PC-9 (cell line): Measurements from ENCODE around the gene ANKAR. TPM values are rescaled to one million over a fixed set of nuclear protein-coding genes. Genes with fewer than 3 reads are reported as not detected.

Experiments
- BruUV-seq: library from RNA; stranded (reverse); fragments of 400-500 nt; replicated peaks from 2 replicates; lab custom pipeline; 2021; lab: Mats Ljungman, UMichigan
- CTCF ChIA-PET: fragments of 300-600 bp; sonication (Branson Sonifier 250); formaldehyde crosslinking; loops from one replicate; lab custom pipeline; 2022; ENCODE audit warnings: antibody characterized with exemption; lab: Charles Lee
- POLR2A ChIA-PET: fragments of 300-600 bp; sonication (Branson Sonifier 250); formaldehyde crosslinking; loops from one replicate; lab custom pipeline; 2022; ENCODE audit warnings: antibody characterized with exemption; ENCODE audit not compliant: unreplicated experiment; lab: Charles Lee
- DNase-seq, 2 experiments: peaks; one replicate each; pipeline versions ENCODE4 v3.0.0 to v3.0.0-alpha.2; 2015 to 2022; ENCODE audit warnings: mixed read lengths in 1 of 2
- H2AFZ ChIP-seq: fragments of 200-600 bp; sonication (generic); 2 replicates; pipeline ENCODE4 v1.8.1; 2017; ENCODE audit warnings: antibody characterized with exemption
- H3F3A ChIP-seq: fragments of 200-600 bp; sonication (generic); 2 replicates; pipeline ENCODE4 v1.8.1; 2017; ENCODE audit warnings: antibody characterized with exemption, mild to moderate bottlenecking, low read depth; ENCODE audit not compliant: insufficient read depth
- H3K27ac ChIP-seq: fragments of 200-600 bp; sonication (generic); 2 replicates; pipeline ENCODE4 v1.6.1; 2016; ENCODE audit warnings: mixed run types
- H3K27me3 ChIP-seq: fragments of 200-600 bp; sonication (generic); 2 replicates; pipeline ENCODE4 v1.6.1; 2016; ENCODE audit warnings: low read depth, mixed run types; ENCODE audit not compliant: insufficient read depth
- H3K36me3 ChIP-seq: fragments of 200-600 bp; sonication (generic); 2 replicates; pipeline ENCODE4 v1.6.1; 2016; ENCODE audit warnings: low read depth, mixed run types
- H3K4me1 ChIP-seq: fragments of 200-600 bp; sonication (generic); replicated peaks from 2 replicates; pipeline ENCODE4 v1.6.1; 2016; ENCODE audit warnings: mixed run types; ENCODE audit not compliant: insufficient read depth
- H3K4me2 ChIP-seq: fragments of 200-600 bp; sonication (generic); 2 replicates; pipeline ENCODE4 v1.6.1; 2017; ENCODE audit warnings: mixed run types
- H3K4me3 ChIP-seq: fragments of 200-600 bp; sonication (generic); 2 replicates; pipeline ENCODE4 v1.6.1; 2016; ENCODE audit warnings: mixed run types
- H3K79me2 ChIP-seq: fragments of 200-600 bp; sonication (generic); 2 replicates; pipeline ENCODE4 v1.6.1; 2017; ENCODE audit warnings: low read depth, mixed run types
- H3K9me2 ChIP-seq: fragments of 200-600 bp; sonication (generic); 2 replicates; pipeline ENCODE4 v1.8.1; 2017; ENCODE audit warnings: mild to moderate bottlenecking; ENCODE audit not compliant: insufficient read depth
- H3K9me3 ChIP-seq: fragments of 200-600 bp; sonication (generic); 2 replicates; pipeline ENCODE4 v1.8.1; 2016; ENCODE audit warnings: low read depth; ENCODE audit not compliant: insufficient read depth
- H4K20me1 ChIP-seq: fragments of 200-600 bp; sonication (generic); 2 replicates; pipeline ENCODE4 v1.8.1; 2017; ENCODE audit not compliant: insufficient read depth
- EZH2 ChIP-seq: fragments of 200-600 bp; sonication (generic); IDR thresholded peaks from 2 replicates; pipeline ENCODE4 v1.8.0; 2017; ENCODE audit warnings: antibody characterized with exemption, low read depth
- intact Hi-C: fragments of 100-400 bp; cut with micrococcal nuclease; formaldehyde crosslinking; loops from one replicate; pipeline ENCODE4 v1.10.0; 2022; ENCODE audit not compliant: unreplicated experiment
- total RNA-seq: library from RNA; stranded (reverse); gene quantifications from 2 replicates; pipeline ENCODE4 v1.2.3, GENCODE V29; 2021
- TF ChIP-seq, protein P1 (sequence below): fragments of 200-600 bp; sonication (generic); conservative IDR thresholded peaks from 2 replicates; pipeline ENCODE4 v1.6.1; 2017; ENCODE audit warnings: mixed run types, antibody characterized with exemption, mild to moderate bottlenecking, moderate library complexity

ANKAR gene
- total RNA-seq, 1 experiment from 2014 or later, result 3.6 TPM

DNA sequence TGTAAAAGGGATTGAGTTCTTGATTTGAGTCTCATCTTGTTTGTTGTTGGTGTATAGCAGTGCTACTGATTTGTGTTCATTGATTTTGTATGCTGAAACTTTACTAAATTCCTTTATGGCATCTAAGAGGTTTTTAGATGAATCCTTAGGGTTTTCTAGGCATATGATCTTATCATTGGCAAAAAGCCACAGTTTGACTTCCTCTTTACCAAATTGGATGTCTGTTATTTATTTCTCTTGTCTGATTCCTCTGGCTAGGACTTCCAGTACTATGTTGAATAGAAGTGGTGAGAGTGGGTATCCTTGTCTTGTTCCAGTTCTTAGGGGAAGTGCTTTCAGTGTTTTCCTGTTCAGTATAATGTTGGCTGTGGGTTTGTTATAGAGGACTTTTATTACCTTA lies 4.8 kb downstream of the ANKAR start:
- no peak for DNase-seq
- no peaks in the 10 kb centered on the region for H3K27me3 ChIP-seq
- H3K4me3 ChIP-seq, result no peak overlapping the region

DNA sequence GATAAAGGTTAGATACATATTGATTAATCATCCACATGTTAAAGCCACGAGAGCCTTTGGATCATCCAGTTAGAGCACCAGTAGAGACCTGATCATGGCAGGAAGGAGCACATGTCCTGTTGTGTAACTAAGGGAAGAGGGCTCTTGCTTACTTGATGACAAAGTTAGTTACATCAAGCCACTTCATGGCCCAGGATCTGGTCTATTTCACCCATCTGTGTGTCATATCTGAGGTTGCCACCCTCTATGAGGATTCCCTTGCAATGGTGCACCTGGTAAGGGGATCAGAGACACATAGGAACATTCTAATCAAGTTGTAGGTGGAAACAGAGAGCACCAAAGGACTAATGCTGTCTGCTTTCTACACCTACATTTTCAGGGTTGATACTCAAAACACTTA lies 6.7 kb downstream of the ANKAR start:
- Histone ChIP-seq H3K4me3 (no peak overlapping the region), H2AFZ (no peak overlapping the region), H4K20me1 (no peaks in the 10 kb centered on the region), H3F3A (no peaks in the 10 kb centered on the region), H3K4me2 (no peak overlapping the region), H3K79me2 (no peaks in the 10 kb centered on the region), H3K9me3 (0 out of 2 replicates have a peak, but pooled peaks cover 5% of the 10 kb centered on the region), H3K9me2 (no peaks in the 10 kb centered on the region), H3K4me1 (no peaks in the 10 kb centered on the region), H3K27ac (no peak overlapping the region), H3K27me3 (no peaks in the 10 kb centered on the region), H3K36me3 (no peaks in the 10 kb centered on the region)
- TF ChIP-seq EZH2, result no peak
- TF ChIP-seq, protein P1, sequence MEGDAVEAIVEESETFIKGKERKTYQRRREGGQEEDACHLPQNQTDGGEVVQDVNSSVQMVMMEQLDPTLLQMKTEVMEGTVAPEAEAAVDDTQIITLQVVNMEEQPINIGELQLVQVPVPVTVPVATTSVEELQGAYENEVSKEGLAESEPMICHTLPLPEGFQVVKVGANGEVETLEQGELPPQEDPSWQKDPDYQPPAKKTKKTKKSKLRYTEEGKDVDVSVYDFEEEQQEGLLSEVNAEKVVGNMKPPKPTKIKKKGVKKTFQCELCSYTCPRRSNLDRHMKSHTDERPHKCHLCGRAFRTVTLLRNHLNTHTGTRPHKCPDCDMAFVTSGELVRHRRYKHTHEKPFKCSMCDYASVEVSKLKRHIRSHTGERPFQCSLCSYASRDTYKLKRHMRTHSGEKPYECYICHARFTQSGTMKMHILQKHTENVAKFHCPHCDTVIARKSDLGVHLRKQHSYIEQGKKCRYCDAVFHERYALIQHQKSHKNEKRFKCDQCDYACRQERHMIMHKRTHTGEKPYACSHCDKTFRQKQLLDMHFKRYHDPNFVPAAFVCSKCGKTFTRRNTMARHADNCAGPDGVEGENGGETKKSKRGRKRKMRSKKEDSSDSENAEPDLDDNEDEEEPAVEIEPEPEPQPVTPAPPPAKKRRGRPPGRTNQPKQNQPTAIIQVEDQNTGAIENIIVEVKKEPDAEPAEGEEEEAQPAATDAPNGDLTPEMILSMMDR, result no peak
- CTCF ChIA-PET, result no interaction called here
- POLR2A ChIA-PET, result no interaction called here
- BruUV-seq, result no TSS peak
- DNase-seq, result no peak
- intact Hi-C loops, result no loop called here

More for the DNA sequence above, 4.8 kb downstream of the ANKAR start:
- ChIA-PET POLR2A (no interaction called here), CTCF (no interaction called here)
- intact Hi-C loops, result no loop called here
- Histone ChIP-seq H3K36me3 (no peaks in the 10 kb centered on the region), H3K9me2 (no peaks in the 10 kb centered on the region), H2AFZ (no peak overlapping the region), H3K27ac (no peak overlapping the region), H3K4me2 (no peak overlapping the region), H4K20me1 (no peaks in the 10 kb centered on the region), H3K9me3 (0 out of 2 replicates have a peak, but pooled peaks cover 5% of the 10 kb centered on the region), H3F3A (peaks cover under 1% of the 10 kb centered on the region; the same call in 1 of the 2 replicates), H3K4me1 (no peaks in the 10 kb centered on the region), H3K79me2 (no peaks in the 10 kb centered on the region)
- TF ChIP-seq, protein P1, result no peak
- TF ChIP-seq EZH2, result no peak
- no TSS peak for BruUV-seq

DNA sequence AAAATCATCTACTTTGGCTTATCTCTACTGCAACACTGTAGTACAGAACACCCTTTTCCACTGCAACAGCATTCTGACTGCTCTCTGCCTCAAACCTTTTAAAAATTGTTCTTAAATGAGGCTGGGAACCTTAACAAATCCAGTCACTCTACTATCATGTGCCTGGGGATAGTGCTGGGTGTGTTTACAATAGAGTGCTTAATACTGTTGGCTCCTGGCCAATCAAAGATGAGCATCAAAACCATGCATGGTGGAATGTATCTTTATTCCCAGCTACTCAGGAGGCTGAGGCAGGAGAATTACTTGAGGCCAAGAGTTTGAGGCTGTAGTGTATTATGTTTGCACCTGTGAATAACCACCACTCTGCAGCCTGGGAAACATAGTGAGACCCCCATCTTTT lies 7.4 kb downstream of the ANKAR start:
- Histone ChIP-seq H3K4me2 (no peak overlapping the region), H3K4me1 (no peaks in the 10 kb centered on the region), H3K27me3 (no peaks in the 10 kb centered on the region), H4K20me1 (no peaks in the 10 kb centered on the region), H3K27ac (no peak overlapping the region), H3K9me3 (0 out of 2 replicates have a peak, but pooled peaks cover 5% of the 10 kb centered on the region), H3K9me2 (no peaks in the 10 kb centered on the region), H3K79me2 (no peaks in the 10 kb centered on the region), H3K36me3 (no peaks in the 10 kb centered on the region), H2AFZ (no peak overlapping the region), H3F3A (no peaks in the 10 kb centered on the region), H3K4me3 (no peak overlapping the region)
- ChIA-PET CTCF (no interaction called here), POLR2A (no interaction called here)
- intact Hi-C loops, result no loop called here
- no peak for DNase-seq
- no TSS peak for BruUV-seq
- TF ChIP-seq EZH2, result no peak
- TF ChIP-seq, protein P1, result no peak
